Fibroblast of lung (primary cell): ENCODE results near the gene CTU1. TPM values are rescaled to one million over a fixed set of nuclear protein-coding genes. Genes with fewer than 3 reads are reported as not detected.

Source experiments
- DNase-seq, 2 donors: peaks; one replicate each; pipeline versions ENCODE4 v3.0.0 to v3.0.0-alpha.2; 2010; ENCODE audit warnings: low read depth in 2 of 2
- H2AFZ ChIP-seq: 2 replicates; pipeline ENCODE4 v1.5.1; 2012; ENCODE audit warnings: low read length, control low read depth, inconsistent platforms
- H3K27ac ChIP-seq: 2 replicates; pipeline ENCODE4 v1.5.1; 2011; ENCODE audit warnings: low read length, control low read depth; ENCODE audit not compliant: insufficient read depth
- H3K27me3 ChIP-seq: 2 replicates; pipeline ENCODE4 v1.5.1; 2011; ENCODE audit warnings: mild to moderate bottlenecking, low read length; ENCODE audit not compliant: control insufficient read depth, insufficient read depth
- H3K36me3 ChIP-seq: 2 replicates; pipeline ENCODE4 v1.5.1; 2011; ENCODE audit warnings: low read length; ENCODE audit not compliant: control insufficient read depth, insufficient read depth
- H3K4me1 ChIP-seq: 2 replicates; pipeline ENCODE4 v1.5.1; 2011; ENCODE audit warnings: low read length; ENCODE audit not compliant: control insufficient read depth, insufficient read depth; ENCODE audit errors: extremely low read depth
- H3K4me2 ChIP-seq: 2 replicates; pipeline ENCODE4 v1.5.1; 2011; ENCODE audit warnings: low read length, control low read depth; ENCODE audit not compliant: insufficient read depth; ENCODE audit errors: extremely low read depth
- H3K4me3 ChIP-seq, 4 experiments: fragments of 200-600 bp in 1 of 4; sonication (generic) in 1 of 4; replicated peaks in 1 of 4; 2 replicates each; pipeline ENCODE4 v1.5.1; 2011 to 2016; ENCODE audit warnings: low read length in 4 of 4, low read depth in 3 of 4, mild to moderate bottlenecking in 3 of 4, control low read depth in 2 of 4, inconsistent platforms in 1 of 4, mixed read lengths in 1 of 4; ENCODE audit not compliant: insufficient read depth in 1 of 4; ENCODE audit errors: control extremely low read depth in 1 of 4
- H3K79me2 ChIP-seq: 2 replicates; pipeline ENCODE4 v1.5.1; 2012; ENCODE audit warnings: mild to moderate bottlenecking, low read length, inconsistent platforms; ENCODE audit not compliant: control insufficient read depth, insufficient read depth
- H3K9ac ChIP-seq: 2 replicates; pipeline ENCODE4 v1.5.1; 2011; ENCODE audit warnings: mild to moderate bottlenecking, low read length, control low read depth; ENCODE audit not compliant: insufficient read depth
- H3K9me3 ChIP-seq: 2 replicates; pipeline ENCODE4 v1.5.1; 2012; ENCODE audit warnings: low read depth, low read length; ENCODE audit not compliant: control insufficient read depth, insufficient read depth
- H4K20me1 ChIP-seq: 2 replicates; pipeline ENCODE4 v1.5.1; 2011; ENCODE audit warnings: low read length; ENCODE audit not compliant: control insufficient read depth, insufficient read depth; ENCODE audit errors: extremely low read depth
- CTCF ChIP-seq, 2 donors: IDR thresholded peaks in 1 of 2; conservative IDR thresholded peaks in 1 of 2; 1 replicate in 1 of 2; 2 replicates in 1 of 2; pipeline ENCODE4 v1.5.1; 2011 to 2012; ENCODE audit warnings: low read length in 2 of 2, control low read depth in 1 of 2, inconsistent platforms in 1 of 2, low read depth in 1 of 2, mild to moderate bottlenecking in 1 of 2
- EZH2 ChIP-seq: IDR thresholded peaks from 2 replicates; pipeline ENCODE4 v1.5.1; 2012; ENCODE audit warnings: low read length, control low read depth, mild to moderate bottlenecking; ENCODE audit errors: missing control alignments
- polyA plus RNA-seq, 2 donors: library from polyadenylated mRNA; depleted of rRNA in 1 of 2; stranded (reverse) in 1 of 2; unstranded in 1 of 2; fragments of >200 nt; gene quantifications; 2 replicates each; pipeline ENCODE4 v1.2.1, GENCODE V29; 2011 to 2012; ENCODE audit warnings: missing spikeins in 1 of 2
- total RNA-seq: library from RNA; depleted of rRNA; stranded (reverse); fragments of >200 nt; gene quantifications from 2 replicates; pipeline ENCODE4 v1.2.1, GENCODE V29; 2014

CTU1 gene
- total and polyA plus RNA-seq, 2 donors (not counting 1 experiment from before 2014, with no cell fraction given): 1.2 to 8.1 TPM

GRCh38 chr19:51119611-51120010 lies 11.4 kb upstream of the CTU1 start:
- no peak overlapping the region for H3K9ac ChIP-seq
- no peak overlapping the region for H3K27ac ChIP-seq
- no peaks in the 10 kb centered on the region for H3K9me3 ChIP-seq
- H3K4me1 ChIP-seq: no peaks in the 10 kb centered on the region
- TF ChIP-seq CTCF (conservative IDR thresholded peaks at IDR 0.05 in 1 of 2, IDR thresholded peaks at IDR 0.05 in 1 of 2; ENCODE audit: low read depth in 1 of 2, low read length in 2 of 2) (no peak), EZH2 (no peak)
- H3K4me2 ChIP-seq: no peak overlapping the region
- no peaks in the 10 kb centered on the region for H3K79me2 ChIP-seq
- no peak overlapping the region for H3K4me3 ChIP-seq
- H2AFZ ChIP-seq: no peak overlapping the region
- no peak for DNase-seq
- H3K27me3 ChIP-seq: no peaks in the 10 kb centered on the region
- H4K20me1 ChIP-seq: no peaks in the 10 kb centered on the region
- no peaks in the 10 kb centered on the region for H3K36me3 ChIP-seq

- no peaks in the 10 kb centered on the region for H3K36me3 ChIP-seq
- no peak overlapping the region for H2AFZ ChIP-seq
- H3K4me2 ChIP-seq: no peak overlapping the region
- H4K20me1 ChIP-seq: no peaks in the 10 kb centered on the region
- no peaks in the 10 kb centered on the region for H3K4me1 ChIP-seq
- no peak for TF ChIP-seq CTCF (conservative IDR thresholded peaks at IDR 0.05 in 1 of 2, IDR thresholded peaks at IDR 0.05 in 1 of 2; ENCODE audit: low read depth in 1 of 2, low read length in 2 of 2)
- TF ChIP-seq EZH2: no peak
- no peaks in the 10 kb centered on the region for H3K79me2 ChIP-seq
- DNase-seq: no peak
- no peak overlapping the region for H3K27ac ChIP-seq
- no peak overlapping the region for H3K4me3 ChIP-seq
- H3K9ac ChIP-seq: no peak overlapping the region
- H3K9me3 ChIP-seq: no peaks in the 10 kb centered on the region
- no peaks in the 10 kb centered on the region for H3K27me3 ChIP-seq
Observed at GRCh38 chr19:51119101-51119500, 10.9 kb upstream of the CTU1 start.

DNA sequence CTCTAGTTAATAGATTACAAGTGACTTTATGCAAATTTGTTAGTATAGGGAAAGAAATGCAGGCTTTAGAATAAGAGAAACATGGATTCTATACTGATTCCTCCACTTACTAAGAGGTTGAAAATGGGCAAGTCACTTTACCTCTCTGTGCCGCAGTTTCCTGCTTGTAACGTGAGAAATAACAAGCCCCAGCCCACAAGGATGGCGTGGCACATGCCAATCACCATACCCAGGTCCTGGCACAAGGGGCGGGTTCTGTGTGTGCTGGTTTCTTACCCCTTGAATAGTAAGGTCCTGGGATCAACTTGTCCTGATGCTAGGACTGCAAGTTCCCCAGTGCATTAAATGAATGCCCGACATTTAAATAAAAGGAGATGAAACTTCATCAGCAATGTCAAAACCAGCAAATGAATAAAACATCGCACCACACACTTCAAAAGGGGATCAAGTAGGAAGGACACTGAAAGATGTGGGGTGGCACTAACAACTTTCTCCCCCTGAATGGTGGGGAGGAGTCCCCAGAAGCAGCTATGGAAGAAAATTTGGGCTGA lies 8.6 kb upstream of the CTU1 start:
- Histone ChIP-seq H3K9me3 (no peaks in the 10 kb centered on the region), H3K36me3 (no peaks in the 10 kb centered on the region), H3K4me3 (no peak overlapping the region), H3K9ac (no peak overlapping the region), H4K20me1 (no peaks in the 10 kb centered on the region), H3K27ac (no peak overlapping the region), H3K4me2 (no peak overlapping the region), H3K79me2 (no peaks in the 10 kb centered on the region), H3K4me1 (no peaks in the 10 kb centered on the region), H3K27me3 (peaks cover 7% of the 10 kb centered on the region), H2AFZ (no peak overlapping the region)
- no peak for DNase-seq
- no peak for TF ChIP-seq EZH2
- no peak for TF ChIP-seq CTCF (conservative IDR thresholded peaks at IDR 0.05 in 1 of 2, IDR thresholded peaks at IDR 0.05 in 1 of 2; ENCODE audit: low read depth in 1 of 2, low read length in 2 of 2)
